HCT116 (cell line): ENCODE measurements around the gene SLC35F3.

ENCODE experiments used
- CEBPB ChIP-seq: IDR thresholded peaks from 2 replicates; pipeline ENCODE4 v1.6.1; 2012; ENCODE audit warnings: low read depth
- CTCF ChIP-seq, 3 experiments: fragments of 200-600 bp in 1 of 3; sonication (generic) in 1 of 3; IDR thresholded peaks in 2 of 3; conservative IDR thresholded peaks in 1 of 3; 2 replicates each; pipeline ENCODE4 v1.5.1; 2012 to 2017; ENCODE audit warnings: low read depth in 2 of 3, low read length in 2 of 3, antibody characterized with exemption in 1 of 3, borderline replicate concordance in 1 of 3, control low read depth in 1 of 3, mild to moderate bottlenecking in 1 of 3, mixed read lengths in 1 of 3, mixed run types in 1 of 3, moderate library complexity in 1 of 3; ENCODE audit not compliant: insufficient read depth in 1 of 3
- MAX ChIP-seq: IDR thresholded peaks from 2 replicates; pipeline ENCODE4 v1.6.1; 2012
- POLR2A ChIP-seq: IDR thresholded peaks from 2 replicates; pipeline ENCODE4 v1.7.0; 2011; ENCODE audit warnings: borderline replicate concordance; ENCODE audit not compliant: insufficient read depth, insufficient read length; ENCODE audit errors: extremely low read depth
- POLR2AphosphoS5 ChIP-seq: IDR thresholded peaks from 2 replicates; pipeline ENCODE4 v1.6.1; 2011; ENCODE audit warnings: mild to moderate bottlenecking, low read depth, low read length, moderate library complexity
- RAD21 ChIP-seq: IDR thresholded peaks from 2 replicates; pipeline ENCODE4 v1.6.1; 2012; ENCODE audit warnings: low read depth, mild to moderate bottlenecking
- REST ChIP-seq: IDR thresholded peaks from 2 replicates; pipeline ENCODE4 v1.6.1; 2012; ENCODE audit warnings: low read depth
- SIN3A ChIP-seq: IDR thresholded peaks from 2 replicates; pipeline ENCODE4 v1.6.1; 2012; ENCODE audit warnings: low read depth
- YY1 ChIP-seq: IDR thresholded peaks from 2 replicates; pipeline ENCODE4 v1.6.1; 2011; ENCODE audit warnings: low read length, low read depth, moderate library complexity, mild to moderate bottlenecking; ENCODE audit not compliant: insufficient replicate concordance; ENCODE audit errors: extremely low read depth
- ZFX ChIP-seq: fragments of 450-650 bp; IDR thresholded peaks from 2 replicates; pipeline ENCODE4 v1.6.1; 2017
- ZNF274 ChIP-seq: fragments of 200-500 bp; sonication (Bioruptor generic); IDR thresholded peaks from 2 replicates; pipeline ENCODE4 v1.6.1; 2014; ENCODE audit warnings: mild to moderate bottlenecking, low read depth, low read length, inconsistent platforms

DNA sequence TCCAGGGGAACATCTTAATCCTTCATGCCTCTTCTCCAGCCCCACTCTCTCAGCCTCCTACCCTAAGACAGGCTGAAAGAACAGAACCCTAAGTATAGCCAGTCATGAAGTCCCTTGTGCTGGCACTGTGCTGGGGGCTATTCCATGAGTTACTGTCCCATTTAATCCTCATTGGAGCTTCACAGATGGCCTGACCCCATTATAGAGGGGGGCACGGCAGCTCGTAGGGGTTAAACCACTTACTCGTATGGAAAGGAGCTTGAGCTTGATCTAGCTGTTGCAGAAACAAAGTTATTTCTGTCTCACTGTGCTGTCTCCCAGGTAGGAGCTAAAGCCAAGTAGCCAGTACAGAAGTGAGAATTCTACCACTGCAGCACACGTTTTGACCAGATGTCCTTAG is 265.6 kb downstream of the SLC35F3 start:
- TF ChIP-seq CTCF (IDR thresholded peaks at IDR 0.05 in 2 of 3, conservative IDR thresholded peaks at IDR 0.05 in 1 of 3; ENCODE audit: borderline replicate concordance in 1 of 3, insufficient read depth in 1 of 3, low read depth in 2 of 3, low read length in 2 of 3) (no peak), POLR2A (no peak), MAX (no peak), REST (no peak), SIN3A (no peak), RAD21 (no peak), ZNF274 (no peak), POLR2AphosphoS5 (no peak), ZFX (no peak), CEBPB (no peak), YY1 (no peak)
